ENCODE measurements around the gene TULP1.

The TULP1 gene

DNA sequence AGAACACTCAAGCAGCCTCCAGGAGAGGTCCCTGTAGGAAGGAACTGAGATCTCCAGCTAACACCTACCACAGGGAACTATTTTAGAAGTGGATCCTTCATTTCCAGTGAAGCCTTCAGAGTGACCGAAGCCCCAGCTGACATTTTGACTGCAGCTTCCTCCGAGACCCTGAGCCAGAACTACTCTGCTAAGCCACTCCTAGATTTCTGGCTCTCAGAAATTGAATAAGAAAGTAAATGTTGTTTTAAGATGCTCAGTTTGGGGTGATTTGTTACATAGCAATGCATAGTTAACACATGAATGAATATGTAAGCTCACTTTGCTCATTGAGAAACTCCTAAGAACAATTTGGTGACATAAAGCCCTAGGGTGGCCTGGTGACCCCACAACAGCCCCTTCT is 5.5 kb downstream of the TULP1 start:
- Histone ChIP-seq H3K36me3 (ENCODE audit: control insufficient read depth, insufficient read depth, low read length) (no peaks in the 10 kb centered on the region), H3K27me3 (replicated peaks; ENCODE audit: control insufficient read depth, insufficient read depth, low read length) (no peaks in the 10 kb centered on the region; the same call in none of the 2 replicates), H3K4me3 (replicated peaks; ENCODE audit: low read depth, low read length) (no peak overlapping the region)
- DNase-seq (ENCODE audit: extremely low read depth, insufficient read length) = no peak
- TF ChIP-seq, protein P1, sequence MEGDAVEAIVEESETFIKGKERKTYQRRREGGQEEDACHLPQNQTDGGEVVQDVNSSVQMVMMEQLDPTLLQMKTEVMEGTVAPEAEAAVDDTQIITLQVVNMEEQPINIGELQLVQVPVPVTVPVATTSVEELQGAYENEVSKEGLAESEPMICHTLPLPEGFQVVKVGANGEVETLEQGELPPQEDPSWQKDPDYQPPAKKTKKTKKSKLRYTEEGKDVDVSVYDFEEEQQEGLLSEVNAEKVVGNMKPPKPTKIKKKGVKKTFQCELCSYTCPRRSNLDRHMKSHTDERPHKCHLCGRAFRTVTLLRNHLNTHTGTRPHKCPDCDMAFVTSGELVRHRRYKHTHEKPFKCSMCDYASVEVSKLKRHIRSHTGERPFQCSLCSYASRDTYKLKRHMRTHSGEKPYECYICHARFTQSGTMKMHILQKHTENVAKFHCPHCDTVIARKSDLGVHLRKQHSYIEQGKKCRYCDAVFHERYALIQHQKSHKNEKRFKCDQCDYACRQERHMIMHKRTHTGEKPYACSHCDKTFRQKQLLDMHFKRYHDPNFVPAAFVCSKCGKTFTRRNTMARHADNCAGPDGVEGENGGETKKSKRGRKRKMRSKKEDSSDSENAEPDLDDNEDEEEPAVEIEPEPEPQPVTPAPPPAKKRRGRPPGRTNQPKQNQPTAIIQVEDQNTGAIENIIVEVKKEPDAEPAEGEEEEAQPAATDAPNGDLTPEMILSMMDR (IDR thresholded peaks at IDR 0.05; ENCODE audit: insufficient read depth, low read length, poor library complexity, severe bottlenecking) = no peak

DNA sequence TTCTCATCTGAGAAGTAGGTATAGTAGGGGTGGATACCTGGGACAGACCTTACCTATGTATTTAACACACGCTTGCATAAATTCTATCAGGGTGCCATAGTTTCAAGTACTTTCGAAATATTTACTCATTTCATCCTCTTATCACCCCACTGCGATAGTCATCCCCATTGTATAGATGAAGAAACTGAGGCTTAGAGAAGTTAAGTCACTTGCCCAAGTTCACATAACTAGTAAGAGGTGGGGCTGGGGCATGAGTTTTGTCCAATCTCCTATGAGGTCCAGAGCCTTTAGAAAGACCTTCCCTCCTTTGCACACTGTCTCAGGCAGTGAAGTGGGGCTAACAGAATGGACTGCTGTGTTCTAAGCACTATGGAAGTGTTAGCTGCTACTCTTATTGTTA is 6.2 kb downstream of the TULP1 start:
- H3K4me3 ChIP-seq (replicated peaks; ENCODE audit: low read depth, low read length) = no peak overlapping the region
- H3K27me3 ChIP-seq (replicated peaks; ENCODE audit: control insufficient read depth, insufficient read depth, low read length) = no peaks in the 10 kb centered on the region; the same call in none of the 2 replicates
- H3K36me3 ChIP-seq (ENCODE audit: control insufficient read depth, insufficient read depth, low read length) = no peaks in the 10 kb centered on the region
- TF ChIP-seq, protein P1 (IDR thresholded peaks at IDR 0.05; ENCODE audit: insufficient read depth, low read length, poor library complexity, severe bottlenecking) = no peak
- no peak for DNase-seq (ENCODE audit: extremely low read depth, insufficient read length)

DNA sequence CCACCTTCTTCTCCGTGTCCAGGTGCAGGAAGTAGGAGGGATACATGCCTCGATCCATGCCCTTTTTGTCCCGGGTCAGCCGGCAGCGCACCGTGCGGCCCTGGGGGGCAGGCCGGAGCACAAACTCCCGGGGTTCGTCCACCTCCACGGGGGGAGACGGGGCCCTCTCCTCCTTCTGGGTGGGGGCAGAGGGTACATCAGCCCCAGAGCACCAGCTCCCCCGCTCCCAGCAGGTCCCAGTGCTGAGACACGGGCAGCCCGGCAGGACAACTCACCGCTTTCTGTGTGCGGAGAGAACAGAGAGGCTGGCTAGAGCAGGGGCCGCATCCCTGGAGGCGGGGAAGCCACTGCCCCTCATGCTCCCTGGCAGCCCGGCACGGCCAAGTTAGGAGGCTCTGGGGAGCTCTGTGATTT is 6.7 kb downstream of the TULP1 start:
- DNase-seq (ENCODE audit: extremely low read depth, insufficient read length) = no peak
- Histone ChIP-seq H3K36me3 (ENCODE audit: control insufficient read depth, insufficient read depth, low read length) (no peaks in the 10 kb centered on the region), H3K4me3 (replicated peaks; ENCODE audit: low read depth, low read length) (no peak overlapping the region), H3K27me3 (replicated peaks; ENCODE audit: control insufficient read depth, insufficient read depth, low read length) (no peaks in the 10 kb centered on the region; the same call in none of the 2 replicates)
- TF ChIP-seq, protein P1 (IDR thresholded peaks at IDR 0.05; ENCODE audit: insufficient read depth, low read length, poor library complexity, severe bottlenecking) = no peak

DNA sequence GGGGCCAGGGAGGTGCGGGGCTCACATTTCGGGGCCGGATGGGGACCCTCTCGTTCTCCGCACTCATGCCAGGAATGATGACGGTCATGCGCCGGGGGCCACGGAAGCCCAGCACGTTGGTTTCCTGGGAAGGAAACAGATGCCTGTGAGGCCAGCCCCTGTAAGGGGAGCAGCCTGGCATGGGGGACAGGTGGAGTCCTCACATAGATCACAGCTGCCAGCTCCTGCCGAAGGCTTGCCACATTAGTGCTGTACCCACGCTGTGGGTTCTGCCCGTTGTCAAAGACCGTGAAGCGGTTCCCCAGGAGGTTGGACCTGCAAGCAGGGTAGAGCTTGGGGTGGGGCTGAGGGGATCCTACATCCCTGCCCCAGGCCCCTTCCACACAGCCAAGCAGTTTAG is 9.2 kb downstream of the TULP1 start:
- TF ChIP-seq, protein P1 (IDR thresholded peaks at IDR 0.05; ENCODE audit: insufficient read depth, low read length, poor library complexity, severe bottlenecking) = no peak
- Histone ChIP-seq H3K4me3 (replicated peaks; ENCODE audit: low read depth, low read length) (no peak overlapping the region), H3K36me3 (ENCODE audit: control insufficient read depth, insufficient read depth, low read length) (no peaks in the 10 kb centered on the region), H3K27me3 (replicated peaks; ENCODE audit: control insufficient read depth, insufficient read depth, low read length) (peaks cover 2% of the 10 kb centered on the region; the same call in 1 of the 2 replicates)
- no peak for DNase-seq (ENCODE audit: extremely low read depth, insufficient read length)

DNA sequence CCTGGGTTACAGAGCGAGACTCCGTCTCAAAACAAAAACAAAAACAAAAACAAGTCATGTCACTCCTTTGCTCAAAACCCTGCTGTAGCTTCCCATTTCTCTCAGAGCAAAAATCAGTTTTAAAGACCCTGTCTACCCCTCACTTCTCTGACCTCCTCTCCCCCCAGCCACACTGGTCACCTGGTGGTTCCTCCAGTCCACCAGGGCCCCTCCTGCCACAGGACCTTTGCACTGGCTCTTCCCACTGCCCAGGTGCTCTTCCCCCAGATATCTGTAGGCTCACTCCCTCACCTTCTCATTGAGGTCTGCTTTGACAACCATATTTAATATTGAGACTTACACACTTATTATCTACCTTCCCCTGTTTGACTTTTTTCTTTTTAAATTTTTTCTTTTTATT is 10.9 kb downstream of the TULP1 start:
- H3K36me3 ChIP-seq (ENCODE audit: control insufficient read depth, insufficient read depth, low read length) = no peaks in the 10 kb centered on the region
- no peak overlapping the region for H3K4me3 ChIP-seq (replicated peaks; ENCODE audit: low read depth, low read length)
- DNase-seq (ENCODE audit: extremely low read depth, insufficient read length) = no peak
- TF ChIP-seq, protein P1 (IDR thresholded peaks at IDR 0.05; ENCODE audit: insufficient read depth, low read length, poor library complexity, severe bottlenecking) = no peak
- peaks cover 5% of the 10 kb centered on the region; the same call in 1 of the 2 replicates for H3K27me3 ChIP-seq (replicated peaks; ENCODE audit: control insufficient read depth, insufficient read depth, low read length)

DNA sequence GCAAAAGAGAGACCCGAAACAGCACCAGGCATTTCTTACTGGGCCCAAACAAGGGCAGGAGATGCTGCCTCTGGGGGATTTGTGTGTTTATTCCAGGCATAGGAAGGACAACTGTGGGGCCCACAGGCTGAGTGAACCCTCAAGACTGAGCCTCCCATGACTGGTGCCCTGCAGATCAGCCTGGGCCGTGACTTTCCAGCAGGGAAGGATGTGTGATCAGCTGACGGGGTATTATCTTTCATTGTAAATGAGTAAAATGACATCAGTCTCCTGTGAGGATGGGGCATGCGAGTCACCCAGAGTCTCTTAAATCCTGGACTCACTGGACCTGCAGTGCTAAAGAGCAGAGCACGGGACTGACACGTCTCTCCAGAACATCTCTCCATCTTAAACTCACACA is 11.9 kb downstream of the TULP1 start:
- Histone ChIP-seq H3K27me3 (replicated peaks; ENCODE audit: control insufficient read depth, insufficient read depth, low read length) (peaks cover 5% of the 10 kb centered on the region; the same call in 1 of the 2 replicates), H3K4me3 (replicated peaks; ENCODE audit: low read depth, low read length) (no peak overlapping the region), H3K36me3 (ENCODE audit: control insufficient read depth, insufficient read depth, low read length) (no peaks in the 10 kb centered on the region)
- TF ChIP-seq, protein P1 (IDR thresholded peaks at IDR 0.05; ENCODE audit: insufficient read depth, low read length, poor library complexity, severe bottlenecking) = no peak
- DNase-seq (ENCODE audit: extremely low read depth, insufficient read length) = no peak
